CD4-positive, alpha-beta T cell treated with Interleukin-2 at 100 ng/mL for 4 hours (primary cell): ENCODE data around the gene PHF12.
"Not testable (repeated sequence)": the region's sequence is repeated elsewhere in the genome, so short reads cannot be mapped to it uniquely, and the experiment has no call there.

Experiments used
- DNase-seq: peaks from one replicate; pipeline ENCODE4 v3.0.0-alpha.2; 2020; ENCODE audit warnings: low spot score

PHF12 gene

DNA sequence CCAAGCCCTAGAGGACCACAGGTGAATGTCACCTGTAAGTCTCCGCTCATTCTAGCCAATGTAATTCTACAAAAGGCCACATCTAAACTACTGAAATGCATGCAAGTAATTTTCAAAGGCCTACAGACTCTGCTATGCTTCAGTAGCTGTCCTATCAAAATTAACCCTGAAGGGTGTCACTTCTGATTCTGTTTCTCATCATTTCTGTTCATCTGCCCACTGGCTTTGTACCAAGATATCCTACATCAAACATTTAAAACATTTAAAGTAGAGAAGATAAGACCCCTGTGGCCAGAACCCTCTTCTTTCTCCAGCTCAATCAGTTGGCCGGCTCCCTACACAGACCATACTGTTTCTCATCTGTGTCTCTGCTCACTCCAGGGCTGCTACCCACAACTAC is 21.5 kb downstream of the PHF12 start:
- DNase-seq: no peak

DNA sequence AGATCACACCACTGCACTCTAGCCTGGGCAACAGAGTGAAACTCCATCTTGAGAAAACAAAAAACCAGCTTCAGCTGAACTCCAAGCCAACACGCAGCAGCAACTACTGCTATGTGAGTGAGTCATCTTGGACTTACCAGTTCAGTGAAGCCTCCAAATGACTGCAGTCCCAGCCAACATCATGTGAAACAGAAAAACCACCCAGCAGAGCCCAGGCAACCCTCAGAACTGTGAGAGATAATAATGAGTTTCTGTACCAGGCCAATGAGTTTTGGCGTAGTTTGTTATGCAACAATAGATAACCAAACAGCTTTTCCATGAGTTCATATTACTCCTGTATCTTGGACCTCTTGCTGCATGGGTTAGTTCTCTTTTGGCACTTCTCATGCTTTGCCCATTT is 23.3 kb downstream of the PHF12 start:
- peak; percentile 58 for DNase-seq

DNA sequence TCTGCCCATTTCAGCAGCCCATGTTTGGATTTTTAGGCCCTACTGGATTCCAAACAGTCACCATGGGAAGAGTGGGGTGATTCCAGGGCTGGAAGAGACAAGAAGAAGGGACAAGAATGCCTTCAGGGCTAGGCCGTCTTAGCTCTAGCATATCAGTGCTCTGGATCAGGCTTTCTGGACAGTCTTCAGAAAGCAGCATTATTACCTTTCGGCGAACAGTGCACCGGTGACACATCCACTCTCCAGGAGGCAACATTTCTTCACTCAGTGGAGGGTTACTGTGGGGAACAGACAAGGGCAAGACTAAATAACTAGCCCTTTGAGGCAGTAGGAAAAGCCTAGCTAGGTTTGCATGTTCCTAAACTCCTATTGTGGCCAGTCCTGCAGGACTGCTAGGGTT is 24.5 kb downstream of the PHF12 start:
- DNase-seq: no peak

DNA sequence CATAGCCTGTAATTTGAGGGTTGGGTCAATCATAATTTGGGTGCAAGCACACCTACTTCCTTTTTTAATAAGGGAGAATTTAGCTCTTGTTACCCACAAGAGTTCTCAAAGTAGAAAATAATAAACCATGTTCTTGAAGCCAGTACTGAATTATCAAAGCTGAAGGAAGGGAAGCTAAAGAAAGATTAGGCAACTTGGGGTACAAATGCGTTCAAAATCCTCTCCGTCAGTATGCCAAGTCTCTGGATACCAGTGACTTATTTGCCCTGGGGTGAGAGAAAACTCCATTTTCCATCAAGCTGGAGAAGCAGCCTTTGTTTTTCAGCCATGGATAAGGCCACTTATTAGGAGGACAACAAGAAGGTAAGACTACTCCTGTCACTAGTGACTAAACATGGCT is 25.0 kb downstream of the PHF12 start:
- no peak for DNase-seq

DNA sequence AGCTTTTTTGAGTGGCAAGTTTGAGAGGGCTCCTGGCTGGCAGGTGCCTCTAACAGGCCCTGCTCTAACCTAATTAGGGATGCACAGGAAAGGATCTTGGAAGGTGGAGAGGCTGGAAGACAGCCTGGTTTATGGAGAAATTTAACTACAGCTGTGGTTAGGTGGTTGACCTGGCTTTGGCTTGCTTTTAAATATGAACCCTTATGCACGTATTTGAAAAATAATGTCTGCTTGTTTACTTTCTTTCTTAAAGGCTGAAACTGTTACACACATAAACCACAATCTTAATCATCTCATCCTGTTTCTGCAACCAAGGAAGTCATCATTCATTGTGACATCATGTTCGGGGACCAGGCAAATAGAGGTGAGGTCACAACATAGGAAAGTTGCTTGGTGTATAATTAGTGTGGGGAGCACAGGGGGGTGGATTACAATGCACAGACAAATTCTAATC is 25.4 kb downstream of the PHF12 start:
- DNase-seq: peak; percentile 88

DNA sequence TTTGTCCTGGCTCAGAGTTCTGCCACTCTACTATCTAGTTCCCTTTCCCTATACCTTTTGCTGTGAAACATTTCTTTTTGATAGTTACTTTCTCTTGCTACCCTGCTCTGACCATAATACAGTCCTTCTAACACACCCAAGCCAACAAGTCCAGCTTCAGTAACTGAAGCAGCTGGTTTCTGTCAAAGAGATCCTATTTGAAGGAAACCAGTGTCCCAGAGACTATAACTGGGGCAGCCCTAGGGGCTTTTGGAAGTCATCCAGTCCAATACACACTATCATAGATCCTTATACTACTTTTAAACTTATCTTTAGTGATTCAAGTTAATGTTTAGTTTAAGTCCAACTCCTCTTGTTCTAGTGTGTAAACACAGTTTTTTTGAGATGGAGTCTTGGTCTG is 31.1 kb downstream of the PHF12 start:
- DNase-seq: no peak

DNA sequence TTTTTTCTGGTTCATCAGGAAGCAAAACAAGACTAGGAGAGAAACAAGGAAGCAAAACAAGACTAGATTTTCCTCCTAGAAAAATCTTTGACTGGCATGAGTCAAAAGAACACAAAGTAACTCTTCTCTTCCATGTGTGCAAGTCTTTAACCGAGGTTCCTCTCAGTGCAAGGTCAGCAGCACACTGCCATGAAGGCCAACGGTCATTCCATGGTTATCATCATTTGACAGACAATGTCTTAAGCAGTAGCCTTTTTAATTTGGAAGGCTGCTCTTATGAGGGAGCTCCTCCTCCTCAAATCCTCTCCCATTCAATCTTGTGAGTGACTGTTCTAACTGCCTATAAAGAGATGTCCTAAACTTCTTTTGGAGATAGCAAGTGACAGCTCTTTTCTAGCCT is 33.0 kb downstream of the PHF12 start:
- DNase-seq: no peak

DNA sequence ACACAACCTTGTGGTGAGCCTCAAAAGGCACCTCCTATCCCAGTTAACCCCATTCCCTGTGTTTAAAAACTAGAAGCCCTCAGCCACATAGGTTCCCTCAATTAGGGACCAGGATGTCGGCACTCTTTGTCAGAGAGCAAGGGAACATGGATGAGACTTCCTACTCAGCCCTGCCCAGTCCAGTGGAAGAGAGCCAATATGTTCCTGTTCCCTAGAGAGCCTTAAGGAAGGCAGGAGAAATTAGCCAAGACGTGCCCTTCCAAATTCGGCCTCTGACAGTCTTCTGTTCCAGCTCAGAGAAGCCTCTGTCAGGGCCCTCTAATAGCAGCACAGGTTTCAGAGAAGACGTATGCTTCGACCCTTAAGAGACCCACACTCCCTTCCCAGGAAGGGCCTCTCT is 33.9 kb downstream of the PHF12 start:
- DNase-seq: no peak

DNA sequence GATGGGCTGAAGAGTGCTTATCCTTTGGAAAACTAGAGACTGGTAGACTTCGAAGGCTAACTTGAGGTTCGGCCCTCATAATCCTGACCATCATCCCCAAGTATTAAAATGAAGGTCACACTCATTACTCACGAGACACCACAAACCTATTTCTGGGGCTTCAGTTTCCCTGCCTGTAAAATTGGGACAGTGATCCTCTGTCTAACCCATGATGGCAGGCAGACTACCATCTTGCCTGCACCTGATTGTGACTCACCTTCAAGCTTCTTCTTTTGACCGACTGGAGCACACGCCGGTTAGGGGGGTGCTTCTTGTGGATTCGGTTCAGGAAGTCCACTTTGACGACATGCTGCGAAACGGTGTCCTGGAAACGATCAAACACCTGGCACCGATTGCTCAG is 34.3 kb downstream of the PHF12 start:
- DNase-seq: no peak

DNA sequence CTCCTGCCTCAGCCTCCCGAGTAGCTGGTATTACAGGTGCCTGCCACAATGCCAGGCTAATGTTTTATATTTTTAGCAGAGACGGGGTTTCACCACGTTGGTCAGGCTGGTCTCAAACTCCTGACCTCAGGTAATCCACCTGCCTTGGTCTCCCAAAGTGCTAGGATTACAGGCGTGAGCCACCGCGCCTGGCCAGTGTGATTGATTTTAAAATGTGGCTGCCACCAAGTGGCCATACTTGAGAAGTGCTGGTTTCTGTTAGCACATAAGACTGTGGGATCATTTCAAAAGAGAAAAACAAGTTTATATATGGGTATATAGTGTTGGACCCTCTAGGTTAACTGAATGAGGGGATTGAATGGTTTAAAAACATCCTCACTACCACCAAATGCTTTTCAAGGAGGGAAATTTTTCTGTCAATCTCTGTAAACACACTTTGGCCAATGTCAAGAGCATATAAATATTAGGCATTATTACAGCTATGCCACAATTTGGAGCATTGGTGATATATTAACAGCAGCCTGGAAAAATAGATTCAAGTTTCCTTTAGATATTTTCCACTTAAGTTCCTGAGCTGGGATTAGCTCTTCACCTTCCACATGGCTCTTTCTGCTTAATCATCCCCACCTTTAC is 34.9 kb downstream of the PHF12 start:
- DNase-seq: peak; percentile 59

DNA sequence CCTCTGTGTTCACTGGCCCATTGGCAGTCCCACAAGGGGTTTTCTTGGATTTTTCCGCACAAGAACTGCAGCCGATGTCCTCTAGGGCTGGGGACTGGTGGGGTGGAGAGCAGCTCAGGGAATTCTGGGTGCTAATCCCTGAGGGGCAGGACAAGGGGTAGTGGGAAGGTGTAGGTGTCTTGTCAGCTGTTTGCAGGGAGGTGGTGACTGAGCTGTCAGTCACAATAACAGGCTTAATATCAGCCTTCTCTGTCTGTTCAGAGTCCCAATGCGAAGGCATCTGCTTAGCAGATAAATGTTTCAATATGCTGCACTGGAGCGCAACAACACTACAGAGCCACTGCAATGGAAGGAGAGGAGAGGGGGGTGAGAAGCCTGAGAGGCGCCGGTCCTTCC is 38.4 kb downstream of the PHF12 start:
- DNase-seq: no peak

DNA sequence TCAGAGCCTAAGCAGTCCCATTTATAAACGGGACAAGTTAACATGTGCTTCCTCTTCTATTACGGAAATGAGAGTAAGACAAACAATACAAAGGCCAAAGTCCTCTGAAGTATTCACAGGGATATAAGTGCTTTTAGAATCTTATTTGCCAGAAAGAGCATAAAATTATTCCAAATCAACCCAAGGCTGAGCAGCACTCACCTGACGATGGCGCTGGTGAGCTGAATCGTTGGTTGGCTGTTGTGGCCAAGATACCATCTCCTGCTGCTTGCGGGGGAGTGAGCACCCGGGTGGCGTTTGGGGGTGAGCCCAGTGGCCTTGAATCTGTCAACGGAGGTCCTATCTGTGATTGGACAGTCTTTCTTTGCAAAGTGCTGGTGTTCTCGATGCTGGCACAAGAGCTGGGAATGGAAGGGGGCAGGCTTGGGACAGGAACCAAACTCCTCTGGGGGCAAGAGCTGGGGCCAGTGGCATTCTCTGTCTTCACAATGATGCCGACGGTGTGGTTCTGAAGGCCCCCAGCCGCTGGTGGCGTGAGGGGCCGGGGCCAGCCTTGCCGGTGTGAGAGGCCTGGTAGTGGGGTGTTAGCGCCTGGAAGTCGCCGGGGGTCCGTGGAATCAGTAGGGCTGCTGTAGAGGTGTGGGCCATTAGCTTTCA is 38.9 kb downstream of the PHF12 start:
- DNase-seq: no peak

DNA sequence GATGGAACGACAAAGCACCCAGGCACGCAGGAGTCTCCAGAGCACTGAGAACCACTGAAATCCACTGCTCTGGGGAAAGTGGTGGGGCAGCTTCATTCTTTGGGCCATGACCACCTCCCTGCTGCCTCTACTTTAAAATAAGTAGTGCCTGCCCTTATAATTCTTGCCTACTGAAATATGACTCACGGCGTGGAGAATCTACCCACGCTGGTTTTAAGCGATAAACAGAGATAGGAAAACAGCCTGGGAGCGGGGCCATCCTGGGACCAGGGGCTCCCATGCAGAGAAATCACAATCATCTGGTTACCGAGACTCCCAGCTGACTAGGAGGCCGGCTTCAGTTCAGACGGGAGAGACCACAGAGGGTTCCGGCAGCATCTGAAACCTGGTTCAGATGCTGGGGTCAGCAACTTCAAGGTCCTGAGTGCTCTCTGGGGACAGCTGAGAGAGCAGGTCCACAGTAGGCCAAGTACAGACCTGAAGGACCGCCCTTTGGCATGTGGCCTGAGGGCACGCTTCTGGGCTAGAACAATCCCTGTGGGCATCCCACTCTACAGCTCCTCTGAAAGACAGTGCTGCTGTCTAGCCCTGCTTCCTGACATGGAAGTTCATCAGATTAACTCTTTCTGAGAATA is 39.8 kb downstream of the PHF12 start:
- no peak for DNase-seq

DNA sequence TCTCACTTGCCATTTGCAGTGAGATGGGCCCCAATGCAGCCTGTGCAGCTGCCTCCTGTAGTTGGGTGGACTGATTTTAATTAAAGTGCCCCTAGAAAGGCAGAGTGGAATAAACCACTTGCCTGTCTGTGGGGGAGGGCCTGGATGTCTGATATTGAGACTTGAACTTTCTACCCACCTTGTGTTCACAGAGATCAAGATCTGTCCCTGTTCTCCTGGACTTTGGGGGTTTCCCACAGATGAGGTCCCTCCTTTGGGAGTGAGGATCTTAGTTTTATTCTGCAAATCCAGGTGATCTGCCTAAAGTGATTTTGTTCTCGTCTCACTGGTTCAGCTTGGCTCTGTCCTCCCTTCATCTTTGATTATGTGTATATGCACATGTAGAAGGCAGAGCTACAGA is 40.8 kb downstream of the PHF12 start:
- DNase-seq: no peak

DNA sequence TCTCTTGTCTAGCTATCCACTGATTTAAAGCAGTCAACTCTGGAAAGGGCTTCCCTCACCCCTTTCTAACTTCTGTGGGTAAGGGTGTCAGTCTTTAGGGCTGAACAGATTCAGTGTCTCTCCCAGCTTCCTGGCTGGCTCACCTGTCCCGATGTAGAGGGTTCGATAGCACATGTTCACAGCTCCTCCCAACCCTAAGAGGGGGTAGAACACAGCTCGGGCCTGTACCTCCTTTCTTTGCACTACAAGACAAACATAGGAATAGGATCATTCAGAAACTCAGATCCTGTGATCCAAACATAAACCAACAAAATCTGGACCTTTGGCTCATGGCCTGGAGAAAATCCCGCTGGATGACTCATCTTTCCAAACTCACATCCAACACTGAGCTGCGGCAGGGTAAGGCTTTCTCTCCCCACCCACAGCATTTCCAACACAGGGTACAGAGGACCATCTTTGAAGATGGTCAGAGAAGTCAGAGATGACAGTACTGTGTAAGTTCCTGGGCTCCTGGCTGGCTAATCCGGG is 42.6 kb downstream of the PHF12 start:
- no peak for DNase-seq

DNA sequence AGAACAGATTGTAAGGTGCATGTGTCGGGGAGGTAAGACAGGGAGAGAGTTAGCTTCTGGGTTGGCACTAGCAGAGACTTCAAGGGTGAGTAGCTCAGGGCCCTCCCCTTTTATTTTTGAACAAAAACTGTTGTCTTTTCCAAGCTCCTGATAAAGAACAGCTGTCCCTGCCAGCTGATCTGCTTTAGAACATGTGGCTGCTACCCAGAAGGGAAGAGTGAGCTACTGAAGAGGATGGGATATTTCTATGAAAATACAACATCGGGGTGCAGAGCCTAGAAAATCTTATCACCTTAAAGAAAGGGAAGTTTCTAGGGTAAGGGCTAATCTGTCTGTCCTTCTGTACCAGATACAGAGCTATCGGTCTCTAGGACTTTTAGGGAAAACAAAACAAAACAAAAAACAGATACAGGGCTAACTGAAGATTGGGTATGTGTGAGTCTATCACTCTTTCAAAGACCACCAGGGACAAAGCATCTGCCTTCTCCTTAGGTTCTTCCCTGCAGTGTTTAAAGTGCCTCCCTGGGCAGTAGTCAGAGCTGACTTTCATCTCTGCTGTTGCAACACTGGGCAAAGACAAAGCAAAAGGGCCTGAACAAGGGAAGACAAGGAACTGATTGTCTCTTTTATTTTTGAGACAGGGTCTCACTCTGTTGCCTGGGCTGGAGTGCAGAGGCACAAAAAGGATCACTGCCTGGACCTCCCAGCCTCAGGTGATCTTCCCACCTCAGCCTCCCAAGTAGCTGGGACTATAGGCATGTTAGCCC is 43.4 kb downstream of the PHF12 start:
- DNase-seq: no peak

DNA sequence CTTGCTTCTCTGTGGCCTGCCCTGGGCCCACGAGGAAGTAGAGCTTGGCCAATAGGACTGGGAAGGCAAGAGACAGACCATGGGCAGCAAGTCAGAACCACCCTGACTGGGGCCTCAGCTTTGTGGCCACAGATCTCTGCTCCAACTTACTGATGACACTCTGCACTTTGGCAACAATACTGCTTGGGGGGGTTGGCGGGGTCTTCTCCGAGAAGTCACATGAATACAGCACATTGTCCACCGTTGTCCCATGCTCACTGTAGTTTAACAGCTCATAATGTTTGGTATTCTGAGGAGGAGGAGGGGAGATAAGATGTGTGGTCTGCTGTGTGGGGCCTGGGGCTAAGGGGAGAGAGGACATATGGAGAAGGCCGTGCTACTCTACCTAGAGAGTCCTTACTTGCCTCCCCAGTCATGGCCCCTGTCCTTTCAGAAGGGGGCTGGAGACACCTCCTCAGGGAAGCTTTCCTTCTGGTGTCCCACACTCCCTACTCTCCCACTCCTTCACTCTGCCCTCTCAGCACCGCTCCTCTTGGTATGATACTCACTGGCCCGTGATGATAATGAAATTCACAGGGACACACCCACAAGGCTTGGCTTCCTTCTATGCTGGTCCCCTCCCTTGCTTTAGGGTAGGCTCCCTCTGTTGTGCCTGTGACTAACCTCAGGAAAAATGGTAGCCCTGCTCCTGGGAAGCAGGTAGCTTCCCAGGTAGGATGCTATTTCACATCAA is 44.4 kb downstream of the PHF12 start:
- no peak for DNase-seq

DNA sequence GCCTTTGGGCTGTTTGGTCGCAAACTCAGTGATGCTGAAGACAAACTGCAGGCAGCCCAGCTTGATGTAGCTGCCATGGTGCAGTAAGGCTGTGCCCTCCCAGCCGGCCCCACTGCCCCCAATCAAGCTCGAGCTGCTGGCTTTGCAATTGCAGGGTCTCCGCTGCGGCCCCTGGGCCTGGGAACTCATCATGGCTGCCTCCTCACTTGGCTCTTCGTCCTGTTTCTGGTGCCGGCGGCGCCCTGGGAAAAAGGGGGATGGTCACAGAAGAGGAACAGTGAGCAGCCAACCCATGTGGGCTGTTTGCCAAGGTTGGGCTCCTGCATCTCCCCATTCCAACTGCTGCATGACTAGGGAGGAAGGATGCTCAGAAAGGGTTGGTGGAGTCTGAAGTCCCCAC is 45.0 kb downstream of the PHF12 start:
- DNase-seq: no peak

DNA sequence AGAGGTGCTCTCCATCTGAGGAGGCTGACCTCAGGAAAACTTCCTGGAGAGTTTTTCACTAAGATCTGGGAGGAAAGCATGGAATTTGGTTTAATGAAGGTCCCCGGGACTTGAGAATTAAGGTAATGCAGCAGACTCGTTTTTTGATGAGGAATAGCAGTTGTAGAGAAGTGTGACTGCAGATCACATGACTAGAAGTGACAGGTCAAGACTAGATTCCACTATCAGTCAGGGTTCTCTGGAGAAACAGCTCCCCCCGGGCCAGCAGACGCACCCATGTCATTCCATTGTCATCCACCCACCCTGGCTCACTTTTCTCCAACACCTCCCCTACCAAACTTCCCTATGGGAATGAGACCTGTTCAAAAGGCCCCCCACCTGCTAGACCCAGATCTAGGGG is 46.5 kb downstream of the PHF12 start:
- DNase-seq: no peak

DNA sequence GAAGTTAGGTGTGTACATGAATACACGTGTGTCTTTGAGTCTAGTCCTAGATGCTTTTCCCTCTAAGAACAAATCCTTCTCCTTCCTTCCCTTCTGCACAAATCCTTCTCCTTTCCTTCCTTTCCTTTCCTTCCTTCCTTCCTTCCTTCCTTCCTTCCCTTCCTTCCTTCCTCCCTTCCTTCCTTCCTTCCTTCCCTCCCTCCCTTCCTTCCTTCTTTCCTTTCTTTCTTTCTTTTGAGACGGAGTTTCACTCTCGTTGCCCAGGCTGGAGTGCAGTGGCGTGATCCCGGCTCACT is 47.8 kb downstream of the PHF12 start:
- DNase-seq: not testable (repeated sequence)

DNA sequence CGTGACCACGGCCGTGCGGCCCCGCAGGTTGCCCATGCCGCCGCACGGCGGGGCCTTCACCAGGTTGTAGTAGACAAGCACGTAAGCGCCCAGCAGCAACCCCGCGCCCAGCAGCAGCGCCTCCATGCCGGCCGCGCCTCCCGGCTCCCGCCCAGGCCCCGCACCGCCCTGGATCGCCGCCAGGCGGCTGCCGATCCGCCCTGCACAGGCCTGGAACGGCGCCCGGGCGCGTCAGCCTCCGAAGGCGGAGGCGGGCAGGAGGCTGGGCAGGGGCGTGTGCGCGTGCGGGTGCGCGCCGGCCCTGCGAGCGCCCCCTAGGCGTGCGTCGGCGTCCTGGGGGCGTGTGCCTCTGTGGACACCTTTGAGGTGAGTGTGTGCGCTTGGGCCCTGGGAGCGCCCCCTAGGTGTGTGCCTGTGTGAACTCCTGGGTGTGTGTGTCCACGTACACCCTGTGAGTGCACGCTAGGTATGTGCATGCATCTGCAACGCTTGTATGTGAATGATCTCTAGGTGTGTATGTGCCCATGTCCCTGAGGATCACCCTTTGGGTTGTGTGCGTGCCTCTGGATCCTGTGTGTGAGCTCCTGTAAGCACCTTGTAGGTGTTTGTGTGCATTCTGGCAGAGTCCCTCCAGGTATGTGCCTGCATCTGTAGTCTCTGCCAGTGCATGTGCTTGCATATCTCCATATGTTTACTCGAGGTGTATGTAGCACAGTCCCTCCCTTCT is 48.3 kb downstream of the PHF12 start, which contains the start of gene DHRS13:
TSS of gene DHRS13 (minus strand) at position 261 of the 727 bp plus-strand sequence. CDS start at position 126, 135 bp downstream.
- DNase-seq: peak; percentile 95
